Measurements from ENCODE around the gene FRS2. TPM values are rescaled to one million over a fixed set of nuclear protein-coding genes. Genes with fewer than 3 reads are reported as not detected.

FRS2 gene
- total RNA-seq, 4 donors from 2014 or later, result 16.7 to 48.6 (median 25.3) TPM

DNA sequence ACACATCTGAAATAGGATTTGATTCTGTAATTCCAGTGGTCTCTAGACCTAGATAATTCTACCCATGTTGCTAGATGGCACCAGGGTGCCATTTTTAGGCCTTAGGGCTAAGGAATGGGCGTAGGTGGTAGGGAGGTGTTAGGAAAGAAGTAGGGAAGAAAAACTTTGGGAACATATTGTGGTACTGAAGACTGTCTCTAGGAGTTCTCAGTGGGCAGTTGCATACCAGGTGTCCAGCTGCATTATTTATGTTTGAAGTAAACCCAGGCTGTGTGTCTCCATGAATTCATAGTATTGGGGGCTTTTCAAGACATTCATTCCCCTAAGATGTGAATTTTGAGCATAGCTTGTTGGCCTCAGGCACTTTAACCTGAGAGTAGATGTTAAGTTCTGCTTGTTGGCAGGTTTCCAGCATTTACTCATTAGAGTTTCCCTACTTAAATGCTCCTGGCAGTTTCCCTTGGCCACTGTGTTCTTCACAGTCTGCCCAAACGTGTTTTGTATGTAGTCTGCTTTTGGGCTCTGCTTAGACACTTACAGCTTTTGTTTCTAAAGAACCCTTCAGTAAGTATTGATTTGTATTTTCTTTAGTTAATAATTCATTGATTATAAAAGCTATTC is 83.5 kb downstream of the FRS2 start:
- in situ Hi-C loops (cut with MboI; ENCODE audit: low pct_ligation_motif_present in 1 of 4, low pct_unique_long_range_greater_than_20kb in 1 of 4, low sequenced_read_pairs in 3 of 4) (loop anchor here in 2 of 4 donors (25.0 kb wide), 2 partner anchors 191 to 266 kb away; partner anchors contain the start of gene YEATS4 (in 1 of the 2)), intact Hi-C loops (cut with DNase I; ENCODE audit: low total_unique reads) (no loop called here)
- no peak overlapping the region for H3K4me3 ChIP-seq
- DNase-seq, result no peak
- no peaks in the 10 kb centered on the region for H3K9me3 ChIP-seq
- H3K27ac ChIP-seq, result no peak overlapping the region
- no peaks in the 10 kb centered on the region for H3K27me3 ChIP-seq
- peaks cover 0 to 3% (median 0%) of the 10 kb centered on the region in 4 donors for H3K4me1 ChIP-seq
- no peaks in the 10 kb centered on the region for H3K36me3 ChIP-seq
- 63% methylated on average over 2 of the region's 2 CpGs for WGBS, 2 donors (ENCODE audit: low coverage in 1 of 2)
- TF ChIP-seq, protein P1, sequence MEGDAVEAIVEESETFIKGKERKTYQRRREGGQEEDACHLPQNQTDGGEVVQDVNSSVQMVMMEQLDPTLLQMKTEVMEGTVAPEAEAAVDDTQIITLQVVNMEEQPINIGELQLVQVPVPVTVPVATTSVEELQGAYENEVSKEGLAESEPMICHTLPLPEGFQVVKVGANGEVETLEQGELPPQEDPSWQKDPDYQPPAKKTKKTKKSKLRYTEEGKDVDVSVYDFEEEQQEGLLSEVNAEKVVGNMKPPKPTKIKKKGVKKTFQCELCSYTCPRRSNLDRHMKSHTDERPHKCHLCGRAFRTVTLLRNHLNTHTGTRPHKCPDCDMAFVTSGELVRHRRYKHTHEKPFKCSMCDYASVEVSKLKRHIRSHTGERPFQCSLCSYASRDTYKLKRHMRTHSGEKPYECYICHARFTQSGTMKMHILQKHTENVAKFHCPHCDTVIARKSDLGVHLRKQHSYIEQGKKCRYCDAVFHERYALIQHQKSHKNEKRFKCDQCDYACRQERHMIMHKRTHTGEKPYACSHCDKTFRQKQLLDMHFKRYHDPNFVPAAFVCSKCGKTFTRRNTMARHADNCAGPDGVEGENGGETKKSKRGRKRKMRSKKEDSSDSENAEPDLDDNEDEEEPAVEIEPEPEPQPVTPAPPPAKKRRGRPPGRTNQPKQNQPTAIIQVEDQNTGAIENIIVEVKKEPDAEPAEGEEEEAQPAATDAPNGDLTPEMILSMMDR (IDR thresholded peaks at IDR 0.05), result no peak
- TF ChIP-seq POLR2AphosphoS5 (IDR thresholded peaks at IDR 0.05) (no peak), POLR2A (IDR thresholded peaks at IDR 0.05) (no peak), EP300 (IDR thresholded peaks at IDR 0.05; ENCODE audit: low read depth) (no peak)

DNA sequence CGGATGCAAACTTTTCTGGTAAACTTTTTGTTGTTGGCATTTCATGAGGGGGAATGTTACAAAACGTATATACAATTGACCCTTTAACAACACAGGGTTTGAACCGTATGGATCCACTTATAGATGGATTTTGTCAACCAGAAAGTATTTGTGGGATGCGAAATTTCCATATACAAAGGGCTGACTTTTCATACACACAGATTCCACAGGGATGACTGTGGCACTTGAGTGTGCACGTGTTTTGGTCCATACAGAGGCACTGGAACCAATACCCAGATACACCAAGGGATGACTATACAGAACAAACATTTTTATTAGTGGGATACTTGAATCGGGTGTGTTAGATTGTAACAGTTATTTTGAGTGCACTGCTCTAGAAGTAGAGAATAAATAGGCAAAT is 85.3 kb downstream of the FRS2 start:
- H3K9me3 ChIP-seq, result no peaks in the 10 kb centered on the region
- no peaks in the 10 kb centered on the region for H3K36me3 ChIP-seq
- H3K27ac ChIP-seq, result no peak overlapping the region
- no peak overlapping the region for H3K4me3 ChIP-seq
- 72 to 74% methylated on average over 6 of the region's 6 CpGs for WGBS, 2 donors (ENCODE audit: low coverage in 1 of 2)
- TF ChIP-seq POLR2AphosphoS5 (IDR thresholded peaks at IDR 0.05), result no peak
- TF ChIP-seq, protein P1 (IDR thresholded peaks at IDR 0.05), result no peak
- TF ChIP-seq EP300 (IDR thresholded peaks at IDR 0.05; ENCODE audit: low read depth), result no peak
- TF ChIP-seq POLR2A (IDR thresholded peaks at IDR 0.05), result no peak
- in situ Hi-C loops (cut with MboI; ENCODE audit: low pct_ligation_motif_present in 1 of 4, low pct_unique_long_range_greater_than_20kb in 1 of 4, low sequenced_read_pairs in 3 of 4) (loop anchor here in 2 of 4 donors (25.0 kb wide), 2 partner anchors 193 to 268 kb away; partner anchors contain the start of gene YEATS4 (in 1 of the 2)), intact Hi-C loops (cut with DNase I; ENCODE audit: low total_unique reads) (no loop called here)
- no peak for DNase-seq
- H3K27me3 ChIP-seq, result no peaks in the 10 kb centered on the region
- H3K4me1 ChIP-seq, result peaks cover 0 to 3% (median 0%) of the 10 kb centered on the region in 4 donors

DNA sequence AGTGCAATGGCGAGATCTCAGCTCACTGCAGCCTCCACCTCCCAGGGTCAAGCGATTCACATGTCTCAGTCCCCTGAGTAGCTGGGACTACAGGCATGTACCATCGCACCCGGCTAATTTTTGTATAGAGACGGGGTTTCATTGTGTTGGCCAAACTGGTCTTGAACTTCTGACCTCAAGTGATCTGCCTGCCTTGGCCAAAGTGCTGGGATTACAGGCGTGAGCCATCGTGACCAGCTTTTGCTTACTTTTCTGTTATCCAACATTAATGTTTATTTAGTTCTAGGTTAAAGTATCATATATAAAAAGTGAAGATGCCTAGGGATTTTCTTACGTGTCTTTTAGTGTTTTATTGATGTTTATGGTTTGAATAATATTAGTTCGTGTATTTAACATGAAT is 86.2 kb downstream of the FRS2 start:
- Histone ChIP-seq H3K27me3 (no peaks in the 10 kb centered on the region), H3K9me3 (no peaks in the 10 kb centered on the region), H3K4me3 (no peak overlapping the region), H3K4me1 (peaks cover 0 to 3% (median 0%) of the 10 kb centered on the region in 4 donors), H3K27ac (no peak overlapping the region), H3K36me3 (no peaks in the 10 kb centered on the region)
- no peak for DNase-seq
- intact Hi-C loops (cut with DNase I; ENCODE audit: low total_unique reads), result no loop called here
- in situ Hi-C loops (cut with MboI; ENCODE audit: low pct_ligation_motif_present in 1 of 4, low pct_unique_long_range_greater_than_20kb in 1 of 4, low sequenced_read_pairs in 3 of 4), result loop anchor here in 2 of 4 donors (25.0 kb wide), 2 partner anchors 194 to 269 kb away; partner anchors contain the start of gene YEATS4 (in 1 of the 2)
- TF ChIP-seq EP300 (IDR thresholded peaks at IDR 0.05; ENCODE audit: low read depth) (no peak), POLR2A (IDR thresholded peaks at IDR 0.05) (no peak)
- 82 to 86% methylated on average over 4 to 9 of the region's 9 CpGs for WGBS, 2 donors (ENCODE audit: low coverage in 1 of 2)

DNA sequence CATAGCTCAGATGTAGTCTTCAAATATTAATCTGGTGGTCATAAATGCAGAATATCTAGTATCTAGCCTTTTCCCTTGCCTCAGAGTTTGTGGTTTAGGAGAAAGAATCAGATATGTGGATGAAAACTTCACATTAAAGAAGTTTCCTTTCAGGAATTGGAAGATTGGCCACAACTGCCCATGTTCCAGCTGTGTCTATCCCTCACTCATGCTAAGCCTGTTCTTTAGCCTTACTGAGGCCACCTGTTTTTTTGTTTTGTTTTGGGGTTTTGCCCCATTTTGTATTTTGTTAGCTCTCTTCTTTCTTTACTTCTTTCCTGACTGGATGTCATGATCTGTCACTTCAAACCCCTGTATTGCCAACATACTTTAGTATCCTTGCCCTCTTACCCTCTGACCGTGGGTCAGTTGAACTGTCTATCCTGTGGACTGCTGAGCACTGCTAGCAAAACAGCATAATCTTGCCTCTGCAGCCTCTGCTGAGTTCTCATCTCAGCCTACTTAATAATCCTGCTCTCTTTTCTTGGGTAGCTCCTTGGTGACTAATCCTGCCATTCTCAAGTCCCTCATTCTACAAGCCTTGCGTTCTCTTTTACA is 93.1 kb downstream of the FRS2 start:
- intact Hi-C loops (cut with DNase I; ENCODE audit: low total_unique reads), result no loop called here
- Histone ChIP-seq H3K9me3 (no peaks in the 10 kb centered on the region), H3K4me3 (no peak overlapping the region), H3K27ac (no peak overlapping the region), H3K4me1 (no peaks in the 10 kb centered on the region), H3K36me3 (peaks cover 0 to 24% (median 2%) of the 10 kb centered on the region in 4 donors), H3K27me3 (no peaks in the 10 kb centered on the region)
- TF ChIP-seq EP300 (IDR thresholded peaks at IDR 0.05; ENCODE audit: low read depth) (no peak), POLR2A (IDR thresholded peaks at IDR 0.05) (no peak), POLR2AphosphoS5 (IDR thresholded peaks at IDR 0.05) (no peak)
- TF ChIP-seq, protein P1 (IDR thresholded peaks at IDR 0.05), result no peak
- DNase-seq, result no peak
- 91 to 94% methylated on average over 2 of the region's 2 CpGs for WGBS, 2 donors (ENCODE audit: low coverage in 1 of 2)
- in situ Hi-C loops (cut with MboI; ENCODE audit: low pct_ligation_motif_present in 1 of 4, low pct_unique_long_range_greater_than_20kb in 1 of 4, low sequenced_read_pairs in 3 of 4), result loop anchor here in 3 of 4 donors (10.0 to 25.0 kb wide), 3 partner anchors 148 to 276 kb away; partner anchors contain the start of gene YEATS4 (in 1 of the 3)
